Stimulated activated CD8-positive, alpha-beta memory T cell treated with anti-CD3 and anti-CD28 coated beads, Interleukin-15, amount 100 ng/mL, for 24 hours (primary cell): ENCODE results near the gene DCHS1.

ENCODE experiments used
- DNase-seq: peaks from one replicate; pipeline ENCODE4 v3.0.0-alpha.2; 2020; ENCODE audit warnings: low read depth

The DCHS1 gene

DNA sequence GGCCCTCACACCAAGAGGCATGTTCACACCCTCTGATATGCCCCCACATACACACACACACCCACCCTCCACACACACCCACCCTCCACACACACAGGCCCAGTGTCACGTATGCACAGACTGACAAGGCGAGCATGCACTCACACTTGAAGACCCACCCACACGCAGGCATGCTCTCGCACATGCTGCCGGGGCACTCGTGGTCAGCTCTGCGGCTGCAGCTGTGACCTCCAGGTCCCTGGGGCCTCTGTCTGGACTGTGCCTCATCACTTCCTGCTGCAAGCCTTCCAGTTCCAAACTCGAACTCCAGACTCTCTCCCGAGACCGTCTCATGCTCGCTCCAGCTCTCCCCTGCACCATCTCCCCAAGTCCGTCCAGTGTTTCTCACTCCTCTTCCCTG is 9.5 kb downstream of the DCHS1 start:
- DNase-seq, result no peak

DNA sequence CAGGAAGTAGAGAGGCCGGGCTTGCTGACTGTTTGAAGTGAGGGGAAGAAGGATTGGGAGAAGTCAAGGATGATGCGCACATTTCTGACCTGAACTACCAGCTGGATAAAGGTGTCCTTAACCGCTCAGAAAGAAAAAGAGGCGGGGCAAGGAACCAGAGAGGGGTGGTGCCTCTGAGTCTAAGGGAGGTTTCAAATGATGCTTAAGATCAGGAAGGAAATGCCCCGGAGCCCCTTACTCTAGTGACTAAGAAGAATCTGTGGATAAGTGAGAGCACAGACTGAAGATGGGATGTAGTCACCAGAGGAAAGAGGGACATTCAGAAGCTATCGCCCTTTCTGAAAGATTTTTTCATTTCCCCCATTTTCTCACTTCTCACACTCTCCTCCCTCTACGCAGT is 12.7 kb downstream of the DCHS1 start:
- no peak for DNase-seq

DNA sequence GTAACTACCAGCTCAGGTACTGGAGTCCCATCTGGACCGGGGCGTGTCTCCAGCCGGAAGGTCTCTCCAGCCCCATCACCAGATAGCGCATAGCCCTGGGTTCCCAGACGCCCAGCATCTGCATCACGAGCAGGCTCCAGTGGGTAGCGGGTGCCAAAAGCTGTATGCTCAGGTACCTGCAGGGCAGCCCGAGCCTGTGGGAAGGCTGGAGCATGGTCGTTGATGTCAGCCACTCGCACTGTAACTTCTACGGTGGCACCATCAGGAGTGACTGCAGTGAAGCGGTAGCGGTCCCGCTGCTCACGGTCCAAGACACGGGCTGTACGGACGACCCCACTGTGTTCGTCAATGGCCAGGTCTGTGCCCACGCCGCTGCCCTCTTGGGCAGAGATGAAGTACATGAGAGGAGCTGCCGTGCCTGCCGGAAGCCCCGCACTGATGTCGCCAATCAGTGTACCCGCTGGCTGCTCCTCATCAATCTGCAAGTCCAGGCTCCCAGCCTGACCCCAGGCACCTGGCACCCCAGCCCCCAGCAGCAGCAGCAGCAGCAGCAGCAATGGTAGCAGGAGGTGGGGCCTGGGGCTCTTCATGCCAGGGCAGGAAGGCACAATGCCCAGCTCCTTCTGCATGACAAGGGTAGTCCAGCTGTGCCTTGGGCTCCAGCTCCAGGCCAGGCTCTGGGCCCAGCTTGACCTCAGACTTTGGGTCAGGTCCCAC is 14.5 kb downstream of the DCHS1 start:
- DNase-seq, result no peak

DNA sequence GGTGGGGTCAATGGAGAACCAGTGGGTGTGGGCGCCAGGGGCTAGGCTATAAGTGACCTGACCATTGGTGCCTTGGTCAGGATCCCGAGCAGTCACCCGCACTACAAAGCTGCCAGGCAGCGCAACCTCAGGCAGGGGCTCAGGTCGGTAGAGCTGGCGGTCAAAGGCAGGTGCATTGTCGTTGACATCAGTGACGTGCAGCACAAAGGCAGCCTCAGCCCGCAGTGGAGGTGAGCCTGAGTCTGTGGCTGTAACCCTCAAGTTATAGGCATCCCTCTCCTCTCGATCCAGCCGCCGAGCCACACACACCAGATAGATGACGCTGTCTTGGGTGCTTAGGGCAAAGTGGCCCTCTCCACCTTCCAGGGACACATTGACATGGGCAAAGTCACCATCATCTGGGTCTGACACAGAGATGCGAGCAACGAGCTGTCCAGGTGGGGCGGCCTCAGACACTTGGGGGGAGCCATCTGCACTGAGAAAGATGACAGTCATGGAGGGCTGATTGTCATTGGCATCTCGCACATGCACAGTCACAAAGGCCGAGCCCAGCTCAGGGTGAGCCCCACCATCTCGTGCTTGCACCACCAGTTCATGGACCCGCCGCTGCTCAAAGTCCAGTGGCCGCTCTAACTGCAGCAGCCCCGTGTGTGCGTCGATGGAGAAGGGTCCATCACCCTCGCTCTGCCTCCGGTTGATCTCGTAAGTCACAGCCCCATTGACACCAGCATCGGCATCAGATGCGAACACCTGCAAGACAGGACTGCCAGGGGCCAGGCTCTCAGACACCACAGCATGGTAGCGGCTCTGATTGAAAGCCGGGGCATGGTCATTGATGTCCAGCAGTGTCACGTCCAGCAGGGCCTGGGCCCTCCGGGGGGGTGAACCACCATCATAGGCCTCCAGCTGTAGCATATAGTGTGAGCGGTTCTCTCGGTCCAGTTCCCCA is 15.3 kb downstream of the DCHS1 start:
- DNase-seq, result no peak

DNA sequence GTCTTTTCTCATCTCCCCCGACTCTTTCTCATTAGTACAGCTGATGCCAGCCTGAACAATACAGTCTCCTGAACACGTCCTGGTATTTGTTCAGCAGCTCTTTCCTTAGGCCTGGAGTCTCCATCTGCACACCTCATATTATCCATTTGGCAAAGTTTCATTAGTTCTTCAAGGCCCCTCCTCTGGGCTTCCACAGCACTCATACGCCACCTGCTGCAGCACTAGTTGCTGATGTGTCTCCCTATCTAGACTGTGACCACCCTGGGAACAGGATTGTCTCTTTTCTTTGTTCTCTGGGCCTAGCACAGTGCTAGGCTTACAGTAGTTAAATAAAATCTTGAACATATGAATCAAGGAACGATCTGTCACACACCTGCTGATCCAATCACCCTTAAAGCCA is 17.2 kb downstream of the DCHS1 start:
- DNase-seq, result no peak

DNA sequence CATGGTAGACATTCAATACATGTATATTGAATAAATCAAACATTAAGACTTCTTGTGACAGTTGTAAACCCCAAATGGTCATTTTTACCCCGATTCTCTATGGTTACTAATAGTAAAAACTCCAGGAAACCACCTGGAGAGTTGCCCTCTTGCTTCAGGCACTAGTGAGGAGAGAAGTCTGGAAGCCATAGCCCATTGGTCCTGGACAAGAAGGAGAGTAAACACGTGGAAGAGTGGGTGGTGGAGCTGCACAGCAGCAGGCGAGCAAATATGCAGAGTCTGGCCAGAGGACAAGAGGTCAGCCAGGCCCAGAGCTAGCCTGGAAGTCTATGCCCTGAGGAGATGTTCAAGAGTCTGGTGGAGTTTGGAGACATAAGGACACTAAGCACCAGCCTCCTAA is 17.7 kb downstream of the DCHS1 start:
- no peak for DNase-seq

DNA sequence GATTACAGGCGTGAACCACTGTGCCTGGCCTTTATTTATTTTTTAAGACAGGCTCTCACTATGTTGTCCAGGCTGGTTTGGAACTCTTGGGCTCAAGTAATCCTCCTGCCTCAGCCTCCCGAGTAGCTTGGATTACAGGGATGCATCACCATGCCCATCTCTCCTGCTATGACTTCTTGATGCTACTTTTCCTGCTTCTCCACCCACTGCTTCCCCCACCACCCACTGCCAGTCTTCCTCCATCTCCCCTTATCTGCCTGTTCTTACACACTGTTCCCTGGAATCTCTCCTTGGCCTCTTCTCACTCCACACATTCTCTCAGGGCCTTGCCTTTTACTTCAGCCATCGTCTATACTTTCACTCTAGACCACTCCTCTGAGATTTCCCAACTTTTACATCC is 19.1 kb downstream of the DCHS1 start:
- no peak for DNase-seq

DNA sequence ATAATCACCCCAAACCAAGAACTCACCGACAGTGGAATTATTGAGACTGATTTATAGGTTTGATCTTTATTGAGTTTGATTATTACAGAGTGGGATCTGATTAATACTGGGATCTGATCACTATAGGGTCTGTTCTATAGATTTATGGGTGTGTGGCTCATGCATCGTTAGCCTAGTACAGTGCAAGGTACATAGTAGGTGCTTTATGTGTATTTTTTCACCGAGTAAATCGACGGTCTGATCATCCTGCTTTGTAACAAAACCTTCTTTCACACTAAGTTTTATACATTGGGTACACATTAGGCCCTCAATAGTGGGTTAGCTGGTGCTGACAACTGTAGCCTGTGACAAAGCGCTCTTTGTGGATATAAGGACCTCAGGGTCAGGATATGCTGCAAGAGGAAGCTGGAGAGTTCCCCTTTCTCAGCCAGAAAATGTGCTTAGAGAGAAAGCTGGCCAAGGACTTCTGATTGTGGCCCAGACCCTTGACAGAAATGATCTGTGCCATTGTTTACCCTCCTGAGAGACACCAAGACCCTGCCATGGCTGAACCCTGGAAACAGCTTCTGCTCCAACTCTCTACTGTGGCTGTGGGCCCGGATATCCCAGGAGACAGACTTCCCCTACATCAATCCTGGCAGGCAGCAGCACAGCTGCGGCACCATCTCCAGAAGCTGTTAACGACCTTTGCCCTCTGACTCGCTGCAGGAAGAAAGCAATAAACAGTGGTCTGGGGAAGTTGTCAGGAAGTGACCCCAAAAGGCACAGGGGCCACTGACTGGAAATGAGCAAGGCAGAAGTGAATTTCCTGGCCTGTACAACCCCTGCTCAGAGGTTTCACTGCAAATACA is 20.3 kb downstream of the DCHS1 start:
- DNase-seq, result no peak

DNA sequence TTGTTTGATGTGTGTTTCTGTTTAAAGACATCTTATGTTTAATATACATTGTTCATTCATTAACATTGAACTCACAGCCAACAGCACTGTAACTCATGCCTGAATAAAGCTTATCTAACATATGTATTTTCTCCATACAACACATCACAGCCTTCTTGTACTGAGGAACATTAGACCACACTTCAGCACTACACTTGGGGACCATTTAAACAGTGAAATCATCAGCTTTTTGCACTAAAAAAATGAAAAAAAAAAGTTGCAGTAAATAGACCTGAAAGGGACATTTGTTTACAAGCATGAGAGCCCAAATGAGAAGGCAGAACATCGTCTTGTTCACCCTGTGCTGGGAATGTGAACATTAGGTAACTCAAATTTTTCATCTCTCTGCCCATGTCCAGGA is 21.1 kb downstream of the DCHS1 start:
- DNase-seq, result no peak

DNA sequence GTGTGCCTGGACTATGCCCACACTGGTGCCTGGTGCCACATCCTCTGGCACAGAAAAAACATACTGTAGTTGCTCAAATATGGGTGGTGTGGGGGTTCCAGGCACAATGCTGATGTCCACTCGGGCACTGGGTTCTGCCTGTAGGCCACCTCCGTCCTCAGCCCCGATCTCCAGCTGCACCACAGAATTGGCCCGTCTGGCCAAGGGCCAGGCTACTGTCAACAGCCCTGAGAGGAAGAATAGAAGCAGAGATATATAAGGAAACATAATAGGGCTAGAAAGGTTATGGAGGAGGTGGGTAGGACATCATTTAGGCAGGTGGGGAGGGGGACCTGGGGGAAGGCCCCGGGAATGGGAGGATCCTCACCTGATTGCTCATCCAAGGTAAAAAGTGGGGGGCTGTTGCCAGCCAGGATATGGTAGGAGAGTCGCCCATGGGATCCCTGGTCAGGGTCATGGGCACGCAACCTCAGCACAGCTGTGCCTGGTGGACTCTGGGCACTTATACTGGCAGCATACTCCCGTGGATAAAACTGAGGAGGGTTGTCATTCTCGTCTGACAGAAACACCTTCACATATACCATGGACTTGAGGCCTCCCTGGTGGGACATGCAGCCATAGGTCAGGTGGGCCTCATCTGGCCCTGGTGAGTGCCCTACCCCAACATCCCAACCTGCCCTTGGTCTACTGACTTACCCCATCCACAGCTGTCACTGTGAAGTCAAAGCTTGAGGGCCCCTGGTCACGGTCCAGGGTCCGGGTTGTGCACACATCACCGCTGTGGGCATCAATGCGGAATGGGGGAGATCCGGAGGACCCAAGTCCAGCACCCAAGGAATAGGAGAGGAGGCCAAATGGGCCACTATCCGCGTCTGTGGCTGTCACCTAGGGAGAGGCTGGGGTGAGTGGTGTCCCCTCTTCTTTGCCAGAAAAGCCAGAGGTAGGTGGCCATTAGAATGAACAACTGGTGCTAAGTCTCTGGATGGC is 21.9 kb downstream of the DCHS1 start:
- no peak for DNase-seq

DNA sequence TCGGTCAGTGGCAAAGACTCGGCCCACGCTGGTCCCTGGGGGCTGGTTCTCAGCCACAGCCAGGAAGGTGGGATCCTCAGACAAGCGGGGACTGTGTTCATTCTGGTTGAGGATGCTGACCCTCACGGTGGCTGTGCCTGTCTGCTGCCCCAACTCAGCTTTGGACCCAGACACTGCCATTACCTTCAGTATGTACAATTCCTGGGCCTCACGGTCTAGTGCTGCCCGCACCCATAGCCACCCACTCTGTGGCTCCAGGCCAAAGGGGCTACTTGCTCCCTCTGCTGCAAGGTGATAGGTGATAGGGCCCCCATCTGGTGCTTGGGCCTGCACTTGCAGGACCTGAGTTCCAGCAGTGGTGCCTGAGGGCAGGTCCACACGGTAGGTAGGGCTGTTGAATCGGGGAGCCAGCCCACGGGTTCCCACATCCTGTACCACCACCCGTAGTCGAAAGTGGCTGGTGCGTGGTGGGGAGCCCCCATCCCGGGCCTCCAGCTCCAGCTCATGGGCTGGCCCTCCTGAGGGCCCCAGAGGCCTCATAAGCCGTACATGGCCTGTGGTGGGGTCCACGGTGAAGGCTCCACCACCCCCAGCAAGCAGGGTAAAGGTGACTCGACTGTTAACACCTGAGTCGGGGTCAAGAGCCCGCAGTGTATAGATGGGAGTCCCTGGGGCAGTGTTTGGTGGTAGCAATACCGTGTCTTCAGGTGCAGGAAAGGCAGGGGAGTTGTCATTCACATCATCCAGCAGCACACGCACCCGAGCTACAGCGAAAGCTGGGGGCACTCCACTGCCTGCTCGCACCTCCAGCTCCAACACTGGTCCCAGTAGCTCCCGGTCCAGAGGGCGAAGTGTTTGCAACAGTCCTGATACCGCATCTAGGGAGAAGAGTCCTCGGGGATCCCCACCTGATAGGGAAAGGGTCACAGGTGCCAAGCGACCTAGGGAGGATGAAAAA is 23.2 kb downstream of the DCHS1 start:
- DNase-seq, result no peak

DNA sequence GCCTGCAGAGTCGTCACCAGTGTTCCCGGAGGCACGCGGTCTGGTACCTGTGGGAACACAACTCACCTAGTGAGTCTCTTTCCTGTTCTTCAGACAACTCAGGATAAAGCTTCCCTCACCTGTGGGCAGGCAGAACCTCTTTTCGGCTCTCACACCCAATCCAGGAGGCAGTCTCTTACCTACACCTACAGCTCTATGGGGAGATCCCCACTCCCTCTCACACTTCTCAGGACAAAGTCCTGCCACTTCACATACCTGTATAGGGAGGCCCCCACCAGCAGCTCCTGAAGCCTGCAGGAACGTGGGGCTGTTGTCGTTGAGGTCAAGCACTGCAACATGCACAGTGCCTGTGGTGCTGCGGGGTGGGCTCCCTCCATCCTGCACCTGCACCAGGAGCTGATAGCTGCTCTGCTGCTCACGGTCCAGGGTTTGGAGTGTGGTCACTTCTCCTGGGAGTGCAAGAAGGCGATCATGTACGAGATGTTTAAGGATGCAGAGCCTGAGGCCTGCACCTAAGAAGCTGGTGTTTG is 24.2 kb downstream of the DCHS1 start:
- DNase-seq, result no peak

DNA sequence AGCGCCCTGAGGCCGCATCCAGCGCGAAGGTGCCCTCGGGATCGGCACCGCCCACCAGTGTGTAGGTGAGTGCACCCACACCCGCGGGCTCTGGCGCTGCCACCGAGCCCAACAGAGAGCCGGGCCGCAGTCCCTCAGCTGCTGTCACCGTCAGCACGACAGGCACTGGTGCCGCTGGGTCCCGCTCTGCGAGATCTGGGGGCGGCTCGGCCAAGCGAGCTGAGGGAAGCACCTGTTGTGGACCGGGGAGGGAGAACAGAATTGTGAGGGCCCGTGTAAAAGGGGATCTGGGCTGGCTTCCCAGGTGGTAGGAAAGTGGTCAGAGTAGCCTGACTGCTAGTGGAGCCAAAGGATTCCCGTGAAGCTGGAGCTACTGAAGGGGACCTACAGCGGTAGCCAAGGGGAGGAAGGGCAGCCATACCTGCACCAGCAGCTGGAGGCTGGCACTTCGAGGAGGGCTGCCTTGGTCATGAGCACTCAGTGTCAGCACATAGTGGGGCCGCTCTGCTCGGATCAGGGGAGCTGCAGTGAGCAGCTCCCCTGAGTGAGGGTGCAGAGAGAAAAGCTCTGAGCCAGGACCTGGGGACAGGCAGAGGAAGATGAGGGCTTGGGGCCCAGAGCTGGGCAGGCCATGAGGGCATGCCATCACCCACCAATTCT is 24.8 kb downstream of the DCHS1 start:
- no peak for DNase-seq

DNA sequence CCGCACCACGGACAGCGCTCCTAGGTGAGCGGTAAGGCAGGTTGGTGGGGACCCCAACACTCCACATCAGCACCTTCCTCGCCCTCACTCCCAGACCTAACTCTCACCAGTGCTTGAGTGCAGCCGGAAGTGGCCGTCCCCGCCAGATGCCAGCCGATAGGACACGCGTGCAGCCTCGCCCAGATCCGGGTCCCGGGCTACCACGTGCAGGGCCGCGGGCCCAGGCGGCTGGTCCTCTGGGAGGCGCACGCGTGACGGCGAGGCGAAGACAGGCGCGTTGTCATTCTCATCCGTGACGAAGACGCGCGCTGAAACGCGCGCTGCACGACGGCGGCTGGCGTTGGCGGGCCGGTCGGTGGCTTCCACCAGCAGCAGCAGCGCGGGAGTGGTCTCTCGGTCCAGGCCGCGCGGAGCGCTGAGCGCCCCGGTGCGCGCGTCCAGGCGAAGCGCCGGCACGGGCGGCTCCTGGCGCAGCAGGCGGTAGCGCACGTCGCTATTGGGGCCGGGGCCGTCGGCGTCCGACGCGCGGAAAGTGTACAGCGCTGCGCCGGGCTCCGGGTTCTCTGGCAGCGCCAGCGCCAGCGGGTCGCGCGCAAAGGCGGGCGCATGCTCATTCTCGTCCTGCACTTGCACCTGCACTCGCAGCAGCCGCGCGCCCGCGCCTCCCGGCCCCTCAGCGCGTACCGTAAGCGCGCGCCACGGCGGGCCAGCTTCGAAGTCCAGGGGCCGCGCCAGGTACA is 25.5 kb downstream of the DCHS1 start:
- DNase-seq, result no peak

DNA sequence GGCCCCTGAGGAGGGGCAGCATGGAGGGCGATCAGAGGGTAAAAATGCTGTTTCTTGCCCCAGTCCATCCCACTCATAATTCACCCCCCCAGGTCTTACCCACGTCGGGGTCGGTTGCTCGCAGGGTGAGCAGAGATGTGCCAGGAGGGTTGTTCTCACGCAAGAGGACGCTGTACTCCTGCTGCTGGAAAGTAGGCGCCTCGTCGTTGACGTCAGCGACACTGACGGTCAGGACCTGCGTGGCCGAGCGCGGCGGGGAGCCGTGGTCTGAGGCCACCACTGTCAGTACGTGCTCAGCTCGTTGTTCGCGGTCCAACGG is 26.1 kb downstream of the DCHS1 start:
- no peak for DNase-seq

DNA sequence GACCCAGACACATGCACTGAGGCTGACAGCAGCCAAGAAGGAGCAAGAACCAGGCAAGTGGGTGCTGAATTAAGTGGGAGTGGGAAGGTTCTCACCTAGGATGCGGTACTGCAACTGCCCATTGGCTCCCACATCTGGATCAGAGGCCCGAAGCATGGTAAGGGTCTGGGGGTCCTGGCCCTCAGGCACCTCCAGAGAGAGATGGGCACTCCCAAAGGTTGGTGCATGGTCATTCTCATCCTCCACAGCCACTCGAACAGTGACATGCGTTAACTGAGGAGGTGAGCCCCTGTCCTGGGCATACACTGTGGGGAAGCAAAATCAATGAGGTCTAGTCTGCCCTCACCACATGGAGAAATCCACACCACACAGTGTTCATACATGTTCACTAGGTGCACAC is 27.1 kb downstream of the DCHS1 start:
- DNase-seq, result no peak

DNA sequence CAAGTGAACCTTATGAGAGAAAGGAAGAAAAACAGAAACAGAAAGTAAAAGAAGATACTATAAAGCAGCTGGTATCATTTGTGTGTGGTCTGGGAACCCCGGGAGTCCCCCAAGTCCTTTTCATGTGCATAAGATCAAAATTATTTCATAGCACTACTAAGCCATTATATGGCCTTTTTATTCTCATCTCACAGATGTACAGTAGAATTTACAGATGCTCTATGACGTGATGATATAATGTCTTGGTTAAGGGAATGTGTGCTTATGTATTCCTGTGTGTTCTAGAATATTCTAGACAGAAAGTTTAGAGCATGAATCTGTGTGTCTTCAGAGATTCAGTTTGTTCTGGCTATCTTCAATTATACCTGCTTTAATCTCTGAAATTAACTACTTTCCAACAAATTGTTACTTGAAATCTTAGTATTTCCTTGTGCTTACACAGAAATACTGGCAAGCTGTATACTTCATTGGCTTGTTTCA is 27.8 kb downstream of the DCHS1 start:
- no peak for DNase-seq

DNA sequence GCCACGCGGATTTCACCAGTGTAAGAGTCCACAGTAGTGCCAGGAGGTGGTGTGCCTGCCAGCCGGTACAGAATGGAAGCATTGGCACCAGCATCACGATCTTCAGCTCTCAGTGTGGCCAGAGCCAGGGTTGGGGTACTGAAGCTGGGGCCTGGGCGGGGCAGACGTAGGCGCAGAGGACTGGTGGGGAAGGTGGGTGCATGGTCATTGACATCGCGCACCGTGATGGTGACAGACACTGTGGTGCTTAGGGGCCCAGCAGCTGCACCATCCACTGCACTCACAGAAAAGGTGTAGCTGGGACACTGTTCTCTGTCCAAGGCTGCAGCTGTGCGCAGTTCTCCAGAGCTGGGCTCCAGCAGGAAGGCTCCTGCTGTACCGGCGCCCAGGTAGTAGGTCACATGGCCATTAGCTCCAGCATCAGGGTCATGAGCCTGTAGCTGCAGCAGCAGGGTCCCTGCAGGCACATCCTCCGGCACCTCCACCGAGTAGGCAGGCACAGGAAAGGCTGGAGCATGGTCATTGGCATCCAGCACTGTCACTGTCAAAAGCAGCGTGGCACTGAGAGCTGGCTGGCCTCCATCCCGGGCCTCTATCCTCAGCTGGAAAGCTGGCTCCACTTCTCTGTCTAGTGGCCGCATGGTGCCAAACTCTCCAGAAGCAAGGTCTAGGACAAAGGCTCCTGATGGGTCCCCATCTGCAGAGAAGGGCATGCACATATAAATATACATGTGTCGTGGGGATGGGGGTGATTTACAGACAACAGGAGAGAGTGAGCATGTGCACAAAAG is 28.4 kb downstream of the DCHS1 start:
- DNase-seq, result no peak
